HG03354 (cell line): ENCODE data around the gene FXR1.
"Not testable (repeated sequence)": the region's sequence is repeated elsewhere in the genome, so short reads cannot be mapped to it uniquely, and the experiment has no call there.

Experiments used
- ATAC-seq: cut with Tn5 transposase; IDR thresholded peaks from one replicate; pipeline ENCODE4 v1.9.1; 2021; ENCODE audit warnings: mild to moderate bottlenecking; ENCODE audit not compliant: unreplicated experiment, poor library complexity, severe bottlenecking

The FXR1 gene

GRCh38 chr3:180912304-180913296 is at the start of gene FXR1:
TSS of gene FXR1 (plus strand) at chr3:180912670. CDS start at chr3:180912686, 16 bp downstream.
- ATAC-seq = peak; percentile 99

GRCh38 chr3:180870008-180870699 is 42.3 kb upstream of the FXR1 start:
- no peak for ATAC-seq

GRCh38 chr3:180871901-180872300 is 40.6 kb upstream of the FXR1 start:
- no peak for ATAC-seq

- ATAC-seq = not testable (repeated sequence)
Measured at GRCh38 chr3:180872430-180872829, 40.0 kb upstream of the FXR1 start.

- ATAC-seq = no peak
Measured at GRCh38 chr3:180875124-180875698, 37.3 kb upstream of the FXR1 start.

GRCh38 chr3:180881065-180881801 is 31.2 kb upstream of the FXR1 start:
- ATAC-seq = no peak

- ATAC-seq = no peak
Measured at GRCh38 chr3:180882115-180882514, 30.4 kb upstream of the FXR1 start.

GRCh38 chr3:180888992-180889560 is 23.4 kb upstream of the FXR1 start:
- no peak for ATAC-seq

- no peak for ATAC-seq
Measured at GRCh38 chr3:180898572-180898971, 13.9 kb upstream of the FXR1 start.

- ATAC-seq = no peak
Measured at GRCh38 chr3:180909369-180910127, 2.9 kb upstream of the FXR1 start.

GRCh38 chr3:180910823-180911222 is 1.6 kb upstream of the FXR1 start:
- ATAC-seq = no peak

GRCh38 chr3:180911876-180912303 is 580 bp upstream of the FXR1 start:
- peak; percentile 20 for ATAC-seq

- no peak for ATAC-seq
Measured at GRCh38 chr3:180913581-180914404, 1.3 kb downstream of the FXR1 start.

- no peak for ATAC-seq
Measured at GRCh38 chr3:180918542-180918941, 6.1 kb downstream of the FXR1 start.

GRCh38 chr3:180922242-180922641 is 9.8 kb downstream of the FXR1 start:
- ATAC-seq = no peak

GRCh38 chr3:180923561-180923960 is 11.1 kb downstream of the FXR1 start:
- no peak for ATAC-seq

GRCh38 chr3:180926526-180926925 is 14.1 kb downstream of the FXR1 start:
- ATAC-seq = no peak

GRCh38 chr3:180929376-180929775 is 16.9 kb downstream of the FXR1 start:
- ATAC-seq = no peak
